Measurements from ENCODE around the gene RBP3. TPM values are rescaled to one million over a fixed set of nuclear protein-coding genes. Genes with fewer than 3 reads are reported as not detected.

Gene RBP3
- total RNA-seq, 1 experiment from 2014 or later, result not detected

DNA sequence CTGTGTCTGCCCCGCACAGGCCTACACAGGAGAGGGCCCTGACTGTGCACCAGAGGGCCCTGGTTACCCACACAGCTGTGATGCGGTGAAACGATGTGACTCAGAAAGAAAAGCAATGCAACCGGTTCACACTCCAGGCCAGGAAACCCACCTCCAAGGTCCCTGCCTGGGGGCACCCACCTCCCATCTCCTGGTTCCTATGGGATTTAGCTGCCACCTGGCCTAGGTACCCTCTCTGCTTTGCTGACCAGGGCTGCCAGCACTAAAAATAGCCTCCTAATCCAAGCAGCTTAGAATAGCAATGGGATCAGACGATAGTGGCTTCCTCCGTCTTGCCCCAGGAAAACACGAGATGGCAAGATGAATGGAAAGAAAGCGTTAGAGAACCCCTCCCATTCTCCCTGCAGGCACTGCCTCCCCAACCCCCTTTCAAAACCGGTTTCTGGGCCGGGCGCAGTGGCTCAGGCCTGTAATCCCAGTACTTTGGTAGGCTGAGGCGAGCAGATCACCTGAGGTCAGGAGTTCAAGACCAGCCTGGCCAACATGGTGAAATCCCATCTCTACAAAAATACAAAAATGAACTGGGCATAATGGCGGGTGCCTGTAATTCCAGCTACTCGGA lies 12.4 kb downstream of the RBP3 start:
- H3K9me3 Mint-ChIP-seq (ENCODE audit: unreplicated experiment), result no peaks in the 10 kb centered on the region

DNA sequence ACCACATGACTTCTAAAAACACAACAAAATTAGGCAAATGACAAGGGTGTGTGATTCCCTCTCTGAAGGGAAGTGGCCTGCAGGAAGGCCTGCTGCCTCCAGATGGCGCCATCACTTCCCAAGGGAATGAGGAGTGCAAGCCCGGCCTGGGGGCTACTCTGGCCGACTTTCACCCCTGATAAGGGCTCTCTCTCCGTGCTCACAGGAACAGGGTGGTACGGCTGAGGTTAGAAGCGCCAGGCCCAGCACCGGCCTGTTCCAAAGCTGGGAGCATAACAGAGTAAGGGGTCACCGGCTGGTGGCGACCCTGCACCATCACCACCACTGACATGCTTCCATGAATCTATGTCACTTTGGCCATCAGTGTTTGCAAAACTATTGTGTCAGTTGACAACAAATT lies 13.1 kb downstream of the RBP3 start:
- BruUV-seq (replicated peaks), result no TSS peak
- no peaks in the 10 kb centered on the region for H3K4me1 Mint-ChIP-seq (ENCODE audit: low read depth, unreplicated experiment)
- no peak overlapping the region for H3K27ac Mint-ChIP-seq (ENCODE audit: unreplicated experiment)
- intact Hi-C loops (cut with micrococcal nuclease; ENCODE audit: unreplicated experiment), result no loop called here
- H3K9me3 ChIP-seq, result no peaks in the 10 kb centered on the region
- no peaks in the 10 kb centered on the region for H3K27me3 Mint-ChIP-seq (ENCODE audit: insufficient read depth, unreplicated experiment)
- H3K36me3 Mint-ChIP-seq (ENCODE audit: insufficient read depth, unreplicated experiment), result no peaks in the 10 kb centered on the region
- no peak overlapping the region for H3K4me3 Mint-ChIP-seq (ENCODE audit: unreplicated experiment)
- ChIA-PET POLR2A (no interaction called here), CTCF (interaction anchor here (0.6 to 3.0 kb wide), 6 partner anchors 8 to 77 kb away, joined by 3 to 13 read pairs (median 3); partner anchors contain the start of gene ZNF488)
- H3K9me3 Mint-ChIP-seq (ENCODE audit: unreplicated experiment), result no peaks in the 10 kb centered on the region
- H3K36me3 ChIP-seq (ENCODE audit: control insufficient read depth, insufficient read depth, low read length), result no peaks in the 10 kb centered on the region
- H3K4me3 ChIP-seq (ENCODE audit: low read depth, low read length), result no peak overlapping the region
- TF ChIP-seq, protein P1, sequence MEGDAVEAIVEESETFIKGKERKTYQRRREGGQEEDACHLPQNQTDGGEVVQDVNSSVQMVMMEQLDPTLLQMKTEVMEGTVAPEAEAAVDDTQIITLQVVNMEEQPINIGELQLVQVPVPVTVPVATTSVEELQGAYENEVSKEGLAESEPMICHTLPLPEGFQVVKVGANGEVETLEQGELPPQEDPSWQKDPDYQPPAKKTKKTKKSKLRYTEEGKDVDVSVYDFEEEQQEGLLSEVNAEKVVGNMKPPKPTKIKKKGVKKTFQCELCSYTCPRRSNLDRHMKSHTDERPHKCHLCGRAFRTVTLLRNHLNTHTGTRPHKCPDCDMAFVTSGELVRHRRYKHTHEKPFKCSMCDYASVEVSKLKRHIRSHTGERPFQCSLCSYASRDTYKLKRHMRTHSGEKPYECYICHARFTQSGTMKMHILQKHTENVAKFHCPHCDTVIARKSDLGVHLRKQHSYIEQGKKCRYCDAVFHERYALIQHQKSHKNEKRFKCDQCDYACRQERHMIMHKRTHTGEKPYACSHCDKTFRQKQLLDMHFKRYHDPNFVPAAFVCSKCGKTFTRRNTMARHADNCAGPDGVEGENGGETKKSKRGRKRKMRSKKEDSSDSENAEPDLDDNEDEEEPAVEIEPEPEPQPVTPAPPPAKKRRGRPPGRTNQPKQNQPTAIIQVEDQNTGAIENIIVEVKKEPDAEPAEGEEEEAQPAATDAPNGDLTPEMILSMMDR (IDR thresholded peaks at IDR 0.05; ENCODE audit: insufficient read depth in 1 of 2, low read depth in 1 of 2, low read length in 1 of 2, severe bottlenecking in 1 of 2, unreplicated experiment in 1 of 2), result peak; percentile 91 to 93
- H3K4me1 ChIP-seq, result peaks cover 13% of the 10 kb centered on the region
- no peaks in the 10 kb centered on the region for H3K27me3 ChIP-seq (replicated peaks; ENCODE audit: control insufficient read depth, insufficient read depth, low read length)
- DNase-seq, result peak; percentile 72 to 77

More for the DNA sequence above, 12.4 kb downstream of the RBP3 start:
- DNase-seq, result peak in 1 of 2 experiments; percentile 28
- intact Hi-C loops (cut with micrococcal nuclease; ENCODE audit: unreplicated experiment), result no loop called here
- H3K4me3 ChIP-seq (ENCODE audit: low read depth, low read length), result no peak overlapping the region
- Mint-ChIP-seq H3K4me3 (ENCODE audit: unreplicated experiment) (no peak overlapping the region), H3K27ac (ENCODE audit: unreplicated experiment) (no peak overlapping the region), H3K27me3 (ENCODE audit: insufficient read depth, unreplicated experiment) (no peaks in the 10 kb centered on the region), H3K4me1 (ENCODE audit: low read depth, unreplicated experiment) (no peaks in the 10 kb centered on the region), H3K36me3 (ENCODE audit: insufficient read depth, unreplicated experiment) (no peaks in the 10 kb centered on the region)
- no TSS peak for BruUV-seq (replicated peaks)
- H3K4me1 ChIP-seq, result peaks cover 13% of the 10 kb centered on the region
- no peaks in the 10 kb centered on the region for H3K27me3 ChIP-seq (replicated peaks; ENCODE audit: control insufficient read depth, insufficient read depth, low read length)
- ChIA-PET POLR2A (no interaction called here), CTCF (interaction anchor here (3.0 kb wide), 1 partner anchor 23 kb away, joined by 13 read pairs; the partner anchor contains the start of gene ZNF488)
- TF ChIP-seq, protein P1 (IDR thresholded peaks at IDR 0.05; ENCODE audit: insufficient read depth in 1 of 2, low read depth in 1 of 2, low read length in 1 of 2, severe bottlenecking in 1 of 2, unreplicated experiment in 1 of 2), result no peak
- no peaks in the 10 kb centered on the region for H3K9me3 ChIP-seq
- H3K36me3 ChIP-seq (ENCODE audit: control insufficient read depth, insufficient read depth, low read length), result no peaks in the 10 kb centered on the region

DNA sequence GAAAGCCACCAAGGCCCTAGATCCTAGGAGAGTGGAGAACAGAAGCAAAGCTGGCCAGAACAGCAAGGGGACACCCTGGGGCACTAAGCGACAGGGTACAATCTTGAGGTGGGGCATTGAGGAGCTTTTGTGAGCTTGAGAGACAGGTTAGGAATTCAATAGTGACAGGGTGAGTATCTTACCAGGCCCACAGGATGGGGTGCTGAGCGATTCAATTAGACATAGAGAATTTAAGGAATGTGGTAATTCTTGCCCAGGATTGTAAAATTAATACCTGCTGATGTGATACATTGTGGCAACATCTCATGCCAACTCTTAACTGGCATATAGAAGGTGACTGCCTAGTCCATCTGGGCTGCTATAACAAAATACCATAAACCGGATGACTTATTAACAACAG lies 14.0 kb downstream of the RBP3 start:
- POLR2A ChIA-PET, result no interaction called here

More for the DNA sequence above, 14.0 kb downstream of the RBP3 start:
- no peak overlapping the region for H3K4me3 Mint-ChIP-seq (ENCODE audit: unreplicated experiment)
- H3K9me3 Mint-ChIP-seq (ENCODE audit: unreplicated experiment), result no peaks in the 10 kb centered on the region
- CTCF ChIA-PET, result interaction anchor here (0.7 to 3.0 kb wide), 5 partner anchors 9 to 34 kb away, joined by 3 to 13 read pairs (median 3); partner anchors contain the start of gene ZNF488
- intact Hi-C loops (cut with micrococcal nuclease; ENCODE audit: unreplicated experiment), result no loop called here
- H3K36me3 Mint-ChIP-seq (ENCODE audit: insufficient read depth, unreplicated experiment), result no peaks in the 10 kb centered on the region
- BruUV-seq (replicated peaks), result no TSS peak
- Histone ChIP-seq H3K4me1 (peaks cover 13% of the 10 kb centered on the region), H3K27me3 (replicated peaks; ENCODE audit: control insufficient read depth, insufficient read depth, low read length) (no peaks in the 10 kb centered on the region), H3K4me3 (ENCODE audit: low read depth, low read length) (no peak overlapping the region), H3K36me3 (ENCODE audit: control insufficient read depth, insufficient read depth, low read length) (no peaks in the 10 kb centered on the region), H3K9me3 (no peaks in the 10 kb centered on the region)
- TF ChIP-seq, protein P1 (IDR thresholded peaks at IDR 0.05; ENCODE audit: insufficient read depth in 1 of 2, low read depth in 1 of 2, low read length in 1 of 2, severe bottlenecking in 1 of 2, unreplicated experiment in 1 of 2), result no peak
- no peak overlapping the region for H3K27ac Mint-ChIP-seq (ENCODE audit: unreplicated experiment)
- H3K27me3 Mint-ChIP-seq (ENCODE audit: insufficient read depth, unreplicated experiment), result no peaks in the 10 kb centered on the region
- DNase-seq, result peak in 1 of 2 experiments; percentile 9
- no peaks in the 10 kb centered on the region for H3K4me1 Mint-ChIP-seq (ENCODE audit: low read depth, unreplicated experiment)

All from Caco-2 (cell line).